K562 (cell line): ENCODE data around the gene RAB14.

Source experiments
- EGR1 ChIP-seq: fragments of 450-650 bp; conservative IDR thresholded peaks from 2 replicates; pipeline ENCODE4 v1.6.1; 2017; ENCODE audit warnings: mild to moderate bottlenecking
- EP300 ChIP-seq: IDR thresholded peaks from 2 replicates; pipeline ENCODE4 v1.6.1; 2012; ENCODE audit warnings: low read length, improper control_type of control experiment
- EZH2 ChIP-seq: IDR thresholded peaks from 2 replicates; pipeline ENCODE4 v1.6.1; 2012; ENCODE audit warnings: low read depth, mild to moderate bottlenecking, inconsistent platforms, low read length, borderline replicate concordance
- PCBP2 ChIP-seq: fragments of 200-400 bp; formaldehyde crosslinking; IDR thresholded peaks from 2 replicates; pipeline ENCODE4 v1.6.1; 2018; ENCODE audit warnings: low read length, low read depth, mild to moderate bottlenecking, moderate library complexity; ENCODE audit not compliant: poor library complexity, severe bottlenecking
- SIRT6 ChIP-seq: IDR thresholded peaks from one replicate; pipeline ENCODE4 v1.6.1; 2012; ENCODE audit warnings: low read depth, mild to moderate bottlenecking, control low read depth, inconsistent platforms, low read length, moderate library complexity
- SMARCA5 ChIP-seq: fragments of 450-650 bp; IDR thresholded peaks from 2 replicates; pipeline ENCODE4 v1.6.1; 2016
- ZNF274 ChIP-seq: IDR thresholded peaks from 2 replicates; pipeline ENCODE4 v1.6.1; 2011; ENCODE audit warnings: low read depth, mild to moderate bottlenecking, low read length, moderate library complexity, borderline replicate concordance
- ZNF778 ChIP-seq: fragments of 450-650 bp; formaldehyde crosslinking; IDR thresholded peaks from 2 replicates; pipeline ENCODE4 v1.4.0; 2020; ENCODE audit warnings: mild to moderate bottlenecking, moderate library complexity
- TF ChIP-seq, protein P1 (sequence below), 3 experiments: IDR thresholded peaks in 2 of 3; conservative IDR thresholded peaks in 1 of 3; 2 replicates each; pipeline ENCODE4 v1.5.1; 2011 to 2012; ENCODE audit warnings: low read length in 3 of 3, mild to moderate bottlenecking in 3 of 3, control low read depth in 2 of 3, improper control_type of control experiment in 1 of 3, inconsistent platforms in 1 of 3, low read depth in 1 of 3, mixed read lengths in 1 of 3, moderate library complexity in 1 of 3; ENCODE audit not compliant: insufficient read depth in 2 of 3
- TF ChIP-seq, protein P2 (sequence below): sonication (generic); formaldehyde crosslinking; IDR thresholded peaks from 2 replicates; pipeline ENCODE4 v1.8.1; 2023; ENCODE audit warnings: mild to moderate bottlenecking, missing genetic modification reagents
- TF ChIP-seq, protein P3 (sequence below): sonication (generic); formaldehyde crosslinking; IDR thresholded peaks from 2 replicates; pipeline ENCODE4 v1.8.0; 2022; ENCODE audit warnings: mild to moderate bottlenecking, low read depth, missing genetic modification reagents
- TF ChIP-seq, protein P4 (sequence below), 2 experiments: IDR thresholded peaks; 2 replicates each; pipeline ENCODE4 v1.6.1; 2012; ENCODE audit warnings: improper control_type of control experiment in 2 of 2, low read depth in 2 of 2, low read length in 2 of 2, borderline replicate concordance in 1 of 2

DNA sequence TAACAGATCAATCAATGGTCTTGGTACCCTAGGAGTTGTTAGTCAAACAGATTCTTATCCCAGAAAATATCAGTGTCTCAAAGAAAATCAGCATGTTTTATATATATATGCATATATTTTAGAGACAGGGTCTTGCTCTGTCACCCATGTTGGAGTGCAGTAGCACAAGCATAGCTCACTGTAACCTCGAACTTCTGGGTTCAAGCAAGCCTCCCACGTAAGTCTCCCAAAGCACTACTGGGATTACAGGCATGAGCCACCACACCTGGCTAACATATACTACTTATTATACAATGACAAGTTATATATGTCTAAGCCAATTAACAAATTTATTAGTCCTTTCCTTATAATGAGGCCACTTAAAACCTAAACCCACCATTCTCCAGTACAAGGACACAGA is 10.4 kb downstream of the RAB14 start:
- no peak for TF ChIP-seq SMARCA5
- no peak for TF ChIP-seq EZH2
- TF ChIP-seq EGR1 = no peak
- TF ChIP-seq, protein P1, sequence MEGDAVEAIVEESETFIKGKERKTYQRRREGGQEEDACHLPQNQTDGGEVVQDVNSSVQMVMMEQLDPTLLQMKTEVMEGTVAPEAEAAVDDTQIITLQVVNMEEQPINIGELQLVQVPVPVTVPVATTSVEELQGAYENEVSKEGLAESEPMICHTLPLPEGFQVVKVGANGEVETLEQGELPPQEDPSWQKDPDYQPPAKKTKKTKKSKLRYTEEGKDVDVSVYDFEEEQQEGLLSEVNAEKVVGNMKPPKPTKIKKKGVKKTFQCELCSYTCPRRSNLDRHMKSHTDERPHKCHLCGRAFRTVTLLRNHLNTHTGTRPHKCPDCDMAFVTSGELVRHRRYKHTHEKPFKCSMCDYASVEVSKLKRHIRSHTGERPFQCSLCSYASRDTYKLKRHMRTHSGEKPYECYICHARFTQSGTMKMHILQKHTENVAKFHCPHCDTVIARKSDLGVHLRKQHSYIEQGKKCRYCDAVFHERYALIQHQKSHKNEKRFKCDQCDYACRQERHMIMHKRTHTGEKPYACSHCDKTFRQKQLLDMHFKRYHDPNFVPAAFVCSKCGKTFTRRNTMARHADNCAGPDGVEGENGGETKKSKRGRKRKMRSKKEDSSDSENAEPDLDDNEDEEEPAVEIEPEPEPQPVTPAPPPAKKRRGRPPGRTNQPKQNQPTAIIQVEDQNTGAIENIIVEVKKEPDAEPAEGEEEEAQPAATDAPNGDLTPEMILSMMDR (IDR thresholded peaks at IDR 0.05 in 2 of 3, conservative IDR thresholded peaks at IDR 0.05 in 1 of 3; ENCODE audit: insufficient read depth in 2 of 3, low read depth in 1 of 3, low read length in 3 of 3) = no peak
- TF ChIP-seq, protein P2, sequence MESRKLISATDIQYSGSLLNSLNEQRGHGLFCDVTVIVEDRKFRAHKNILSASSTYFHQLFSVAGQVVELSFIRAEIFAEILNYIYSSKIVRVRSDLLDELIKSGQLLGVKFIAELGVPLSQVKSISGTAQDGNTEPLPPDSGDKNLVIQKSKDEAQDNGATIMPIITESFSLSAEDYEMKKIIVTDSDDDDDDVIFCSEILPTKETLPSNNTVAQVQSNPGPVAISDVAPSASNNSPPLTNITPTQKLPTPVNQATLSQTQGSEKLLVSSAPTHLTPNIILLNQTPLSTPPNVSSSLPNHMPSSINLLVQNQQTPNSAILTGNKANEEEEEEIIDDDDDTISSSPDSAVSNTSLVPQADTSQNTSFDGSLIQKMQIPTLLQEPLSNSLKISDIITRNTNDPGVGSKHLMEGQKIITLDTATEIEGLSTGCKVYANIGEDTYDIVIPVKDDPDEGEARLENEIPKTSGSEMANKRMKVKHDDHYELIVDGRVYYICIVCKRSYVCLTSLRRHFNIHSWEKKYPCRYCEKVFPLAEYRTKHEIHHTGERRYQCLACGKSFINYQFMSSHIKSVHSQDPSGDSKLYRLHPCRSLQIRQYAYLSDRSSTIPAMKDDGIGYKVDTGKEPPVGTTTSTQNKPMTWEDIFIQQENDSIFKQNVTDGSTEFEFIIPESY (CRISPR knock-in tag) = no peak
- TF ChIP-seq ZNF274 = no peak
- TF ChIP-seq SIRT6 = no peak
- no peak for TF ChIP-seq PCBP2
- TF ChIP-seq, protein P3, sequence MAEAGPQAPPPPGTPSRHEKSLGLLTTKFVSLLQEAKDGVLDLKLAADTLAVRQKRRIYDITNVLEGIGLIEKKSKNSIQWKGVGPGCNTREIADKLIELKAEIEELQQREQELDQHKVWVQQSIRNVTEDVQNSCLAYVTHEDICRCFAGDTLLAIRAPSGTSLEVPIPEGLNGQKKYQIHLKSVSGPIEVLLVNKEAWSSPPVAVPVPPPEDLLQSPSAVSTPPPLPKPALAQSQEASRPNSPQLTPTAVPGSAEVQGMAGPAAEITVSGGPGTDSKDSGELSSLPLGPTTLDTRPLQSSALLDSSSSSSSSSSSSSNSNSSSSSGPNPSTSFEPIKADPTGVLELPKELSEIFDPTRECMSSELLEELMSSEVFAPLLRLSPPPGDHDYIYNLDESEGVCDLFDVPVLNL (CRISPR knock-in tag) = no peak
- no peak for TF ChIP-seq ZNF778 (CRISPR knock-in tag)
- TF ChIP-seq EP300 = no peak
- TF ChIP-seq, protein P4, sequence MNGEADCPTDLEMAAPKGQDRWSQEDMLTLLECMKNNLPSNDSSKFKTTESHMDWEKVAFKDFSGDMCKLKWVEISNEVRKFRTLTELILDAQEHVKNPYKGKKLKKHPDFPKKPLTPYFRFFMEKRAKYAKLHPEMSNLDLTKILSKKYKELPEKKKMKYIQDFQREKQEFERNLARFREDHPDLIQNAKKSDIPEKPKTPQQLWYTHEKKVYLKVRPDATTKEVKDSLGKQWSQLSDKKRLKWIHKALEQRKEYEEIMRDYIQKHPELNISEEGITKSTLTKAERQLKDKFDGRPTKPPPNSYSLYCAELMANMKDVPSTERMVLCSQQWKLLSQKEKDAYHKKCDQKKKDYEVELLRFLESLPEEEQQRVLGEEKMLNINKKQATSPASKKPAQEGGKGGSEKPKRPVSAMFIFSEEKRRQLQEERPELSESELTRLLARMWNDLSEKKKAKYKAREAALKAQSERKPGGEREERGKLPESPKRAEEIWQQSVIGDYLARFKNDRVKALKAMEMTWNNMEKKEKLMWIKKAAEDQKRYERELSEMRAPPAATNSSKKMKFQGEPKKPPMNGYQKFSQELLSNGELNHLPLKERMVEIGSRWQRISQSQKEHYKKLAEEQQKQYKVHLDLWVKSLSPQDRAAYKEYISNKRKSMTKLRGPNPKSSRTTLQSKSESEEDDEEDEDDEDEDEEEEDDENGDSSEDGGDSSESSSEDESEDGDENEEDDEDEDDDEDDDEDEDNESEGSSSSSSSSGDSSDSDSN (IDR thresholded peaks at IDR 0.05; ENCODE audit: borderline replicate concordance in 1 of 2, low read depth in 2 of 2, low read length in 2 of 2) = no peak
